ENCODE data around the gene TMOD1. TPM values are rescaled to one million over a fixed set of nuclear protein-coding genes. Genes with fewer than 3 reads are reported as not detected.

The TMOD1 gene
- total RNA-seq, 1 experiment from 2014 or later = 1.0 TPM

DNA sequence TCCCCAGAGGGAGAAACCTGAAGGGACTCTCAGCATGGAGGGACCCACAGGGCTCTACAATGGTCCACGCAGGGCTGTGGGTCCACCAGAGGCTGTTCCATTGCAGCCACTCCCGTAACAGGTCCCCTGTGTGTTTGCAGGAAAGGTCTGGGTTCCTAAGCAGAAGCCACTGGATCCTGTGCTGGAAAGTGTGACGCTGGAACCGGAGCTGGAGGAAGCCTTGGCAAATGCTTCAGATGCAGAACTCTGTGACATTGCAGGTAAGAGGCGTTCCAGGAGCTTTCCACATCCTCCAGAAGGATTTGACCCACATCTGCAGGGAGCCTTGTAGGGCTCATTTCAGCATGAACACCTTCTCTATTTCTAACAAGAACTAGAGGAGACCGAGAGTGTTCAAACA is 51.7 kb downstream of the TMOD1 start (continued):
- TF ChIP-seq, protein P1, sequence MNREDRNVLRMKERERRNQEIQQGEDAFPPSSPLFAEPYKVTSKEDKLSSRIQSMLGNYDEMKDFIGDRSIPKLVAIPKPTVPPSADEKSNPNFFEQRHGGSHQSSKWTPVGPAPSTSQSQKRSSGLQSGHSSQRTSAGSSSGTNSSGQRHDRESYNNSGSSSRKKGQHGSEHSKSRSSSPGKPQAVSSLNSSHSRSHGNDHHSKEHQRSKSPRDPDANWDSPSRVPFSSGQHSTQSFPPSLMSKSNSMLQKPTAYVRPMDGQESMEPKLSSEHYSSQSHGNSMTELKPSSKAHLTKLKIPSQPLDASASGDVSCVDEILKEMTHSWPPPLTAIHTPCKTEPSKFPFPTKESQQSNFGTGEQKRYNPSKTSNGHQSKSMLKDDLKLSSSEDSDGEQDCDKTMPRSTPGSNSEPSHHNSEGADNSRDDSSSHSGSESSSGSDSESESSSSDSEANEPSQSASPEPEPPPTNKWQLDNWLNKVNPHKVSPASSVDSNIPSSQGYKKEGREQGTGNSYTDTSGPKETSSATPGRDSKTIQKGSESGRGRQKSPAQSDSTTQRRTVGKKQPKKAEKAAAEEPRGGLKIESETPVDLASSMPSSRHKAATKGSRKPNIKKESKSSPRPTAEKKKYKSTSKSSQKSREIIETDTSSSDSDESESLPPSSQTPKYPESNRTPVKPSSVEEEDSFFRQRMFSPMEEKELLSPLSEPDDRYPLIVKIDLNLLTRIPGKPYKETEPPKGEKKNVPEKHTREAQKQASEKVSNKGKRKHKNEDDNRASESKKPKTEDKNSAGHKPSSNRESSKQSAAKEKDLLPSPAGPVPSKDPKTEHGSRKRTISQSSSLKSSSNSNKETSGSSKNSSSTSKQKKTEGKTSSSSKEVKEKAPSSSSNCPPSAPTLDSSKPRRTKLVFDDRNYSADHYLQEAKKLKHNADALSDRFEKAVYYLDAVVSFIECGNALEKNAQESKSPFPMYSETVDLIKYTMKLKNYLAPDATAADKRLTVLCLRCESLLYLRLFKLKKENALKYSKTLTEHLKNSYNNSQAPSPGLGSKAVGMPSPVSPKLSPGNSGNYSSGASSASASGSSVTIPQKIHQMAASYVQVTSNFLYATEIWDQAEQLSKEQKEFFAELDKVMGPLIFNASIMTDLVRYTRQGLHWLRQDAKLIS (CRISPR knock-in tag; IDR thresholded peaks at IDR 0.05; ENCODE audit: borderline replicate concordance) = no peak
- TF ChIP-seq SMAD3 (CRISPR knock-in tag; IDR thresholded peaks at IDR 0.05; ENCODE audit: borderline replicate concordance) (no peak), NR3C1 (CRISPR knock-in tag; conservative IDR thresholded peaks at IDR 0.05; ENCODE audit: low read depth) (no peak)

DNA sequence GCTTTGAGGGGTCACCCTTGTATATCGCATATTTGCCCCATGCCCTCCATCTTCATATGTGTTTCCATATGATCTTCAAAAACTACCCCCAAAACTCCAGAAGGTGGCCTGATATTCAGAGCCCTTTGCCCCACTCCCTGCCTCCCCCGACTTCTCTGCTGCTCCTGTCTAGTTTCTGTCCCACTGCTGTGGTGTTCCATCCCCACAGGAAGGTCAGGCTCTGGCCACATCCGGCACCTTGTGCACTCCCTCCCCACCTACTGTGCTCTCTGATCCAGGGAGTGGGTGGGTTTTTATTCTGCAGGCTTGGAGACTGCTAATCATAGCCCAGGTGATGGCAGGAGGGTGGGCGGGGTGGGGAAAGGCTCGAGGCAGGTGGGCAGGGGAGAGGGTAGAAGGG is 52.4 kb downstream of the TMOD1 start:
- Mint-ChIP-seq H3K4me3 (no peak overlapping the region), H3K4me1 (peaks cover 19% of the 10 kb centered on the region), H3K9me3 (no peaks in the 10 kb centered on the region), H3K36me3 (no peaks in the 10 kb centered on the region), H3K27me3 (ENCODE audit: low read depth) (no peaks in the 10 kb centered on the region), H3K27ac (no peak overlapping the region)
- DNase-seq (ENCODE audit: low spot score) (no peak), ATAC-seq (no peak)
- TF ChIP-seq, protein P2, sequence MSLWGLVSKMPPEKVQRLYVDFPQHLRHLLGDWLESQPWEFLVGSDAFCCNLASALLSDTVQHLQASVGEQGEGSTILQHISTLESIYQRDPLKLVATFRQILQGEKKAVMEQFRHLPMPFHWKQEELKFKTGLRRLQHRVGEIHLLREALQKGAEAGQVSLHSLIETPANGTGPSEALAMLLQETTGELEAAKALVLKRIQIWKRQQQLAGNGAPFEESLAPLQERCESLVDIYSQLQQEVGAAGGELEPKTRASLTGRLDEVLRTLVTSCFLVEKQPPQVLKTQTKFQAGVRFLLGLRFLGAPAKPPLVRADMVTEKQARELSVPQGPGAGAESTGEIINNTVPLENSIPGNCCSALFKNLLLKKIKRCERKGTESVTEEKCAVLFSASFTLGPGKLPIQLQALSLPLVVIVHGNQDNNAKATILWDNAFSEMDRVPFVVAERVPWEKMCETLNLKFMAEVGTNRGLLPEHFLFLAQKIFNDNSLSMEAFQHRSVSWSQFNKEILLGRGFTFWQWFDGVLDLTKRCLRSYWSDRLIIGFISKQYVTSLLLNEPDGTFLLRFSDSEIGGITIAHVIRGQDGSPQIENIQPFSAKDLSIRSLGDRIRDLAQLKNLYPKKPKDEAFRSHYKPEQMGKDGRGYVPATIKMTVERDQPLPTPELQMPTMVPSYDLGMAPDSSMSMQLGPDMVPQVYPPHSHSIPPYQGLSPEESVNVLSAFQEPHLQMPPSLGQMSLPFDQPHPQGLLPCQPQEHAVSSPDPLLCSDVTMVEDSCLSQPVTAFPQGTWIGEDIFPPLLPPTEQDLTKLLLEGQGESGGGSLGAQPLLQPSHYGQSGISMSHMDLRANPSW (CRISPR knock-in tag; conservative IDR thresholded peaks at IDR 0.05; ENCODE audit: low read depth) = no peak
- no peak for TF ChIP-seq CBFB (CRISPR knock-in tag; IDR thresholded peaks at IDR 0.05; ENCODE audit: low read depth)
- TF ChIP-seq, protein P1 (CRISPR knock-in tag; IDR thresholded peaks at IDR 0.05; ENCODE audit: borderline replicate concordance) = no peak
- TF ChIP-seq, protein P3, sequence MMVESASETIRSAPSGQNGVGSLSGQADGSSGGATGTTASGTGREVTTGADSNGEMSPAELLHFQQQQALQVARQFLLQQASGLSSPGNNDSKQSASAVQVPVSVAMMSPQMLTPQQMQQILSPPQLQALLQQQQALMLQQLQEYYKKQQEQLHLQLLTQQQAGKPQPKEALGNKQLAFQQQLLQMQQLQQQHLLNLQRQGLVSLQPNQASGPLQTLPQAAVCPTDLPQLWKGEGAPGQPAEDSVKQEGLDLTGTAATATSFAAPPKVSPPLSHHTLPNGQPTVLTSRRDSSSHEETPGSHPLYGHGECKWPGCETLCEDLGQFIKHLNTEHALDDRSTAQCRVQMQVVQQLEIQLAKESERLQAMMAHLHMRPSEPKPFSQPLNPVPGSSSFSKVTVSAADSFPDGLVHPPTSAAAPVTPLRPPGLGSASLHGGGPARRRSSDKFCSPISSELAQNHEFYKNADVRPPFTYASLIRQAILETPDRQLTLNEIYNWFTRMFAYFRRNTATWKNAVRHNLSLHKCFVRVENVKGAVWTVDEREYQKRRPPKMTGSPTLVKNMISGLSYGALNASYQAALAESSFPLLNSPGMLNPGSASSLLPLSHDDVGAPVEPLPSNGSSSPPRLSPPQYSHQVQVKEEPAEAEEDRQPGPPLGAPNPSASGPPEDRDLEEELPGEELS (CRISPR knock-in tag; IDR thresholded peaks at IDR 0.05) = no peak
- TF ChIP-seq, protein P4, sequence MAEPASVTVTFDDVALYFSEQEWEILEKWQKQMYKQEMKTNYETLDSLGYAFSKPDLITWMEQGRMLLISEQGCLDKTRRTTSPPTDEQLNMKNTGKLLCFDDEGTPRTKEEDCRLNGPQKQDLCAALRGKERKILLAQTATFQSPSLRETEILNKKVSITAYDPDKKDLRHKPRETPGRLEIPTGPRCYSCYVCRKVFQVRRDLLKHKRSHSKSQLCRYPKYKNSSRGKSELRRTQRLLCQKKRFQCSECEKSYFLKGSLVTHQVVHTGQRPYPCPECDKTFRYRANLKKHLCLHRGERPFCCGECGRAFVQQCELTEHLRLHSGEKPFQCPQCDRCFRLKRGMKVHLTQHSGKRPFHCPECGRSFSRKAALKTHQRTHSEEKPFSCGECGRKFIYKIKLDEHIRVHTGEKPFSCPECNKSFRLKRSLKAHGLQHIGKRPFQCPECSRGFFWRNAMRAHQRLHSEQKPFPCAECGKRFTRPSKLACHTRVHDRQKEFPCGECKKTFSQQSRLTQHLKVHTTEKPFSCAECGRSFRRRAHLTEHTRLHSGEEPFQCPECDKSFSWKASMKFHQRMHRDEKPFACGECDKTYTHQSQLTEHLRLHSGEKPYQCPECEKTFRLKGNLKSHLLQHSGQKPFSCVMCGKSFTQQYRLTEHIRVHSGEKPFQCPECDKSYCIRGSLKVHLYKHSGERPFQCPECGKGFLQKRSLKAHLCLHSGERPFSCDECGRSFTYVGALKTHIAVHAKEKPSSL (CRISPR knock-in tag; conservative IDR thresholded peaks at IDR 0.05) = no peak
- TF ChIP-seq, protein P5, sequence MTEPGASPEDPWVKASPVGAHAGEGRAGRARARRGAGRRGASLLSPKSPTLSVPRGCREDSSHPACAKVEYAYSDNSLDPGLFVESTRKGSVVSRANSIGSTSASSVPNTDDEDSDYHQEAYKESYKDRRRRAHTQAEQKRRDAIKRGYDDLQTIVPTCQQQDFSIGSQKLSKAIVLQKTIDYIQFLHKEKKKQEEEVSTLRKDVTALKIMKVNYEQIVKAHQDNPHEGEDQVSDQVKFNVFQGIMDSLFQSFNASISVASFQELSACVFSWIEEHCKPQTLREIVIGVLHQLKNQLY (CRISPR knock-in tag; IDR thresholded peaks at IDR 0.05) = no peak
- TF ChIP-seq FOXK1 (CRISPR knock-in tag; IDR thresholded peaks at IDR 0.05) = no peak
- TF ChIP-seq, protein P6, sequence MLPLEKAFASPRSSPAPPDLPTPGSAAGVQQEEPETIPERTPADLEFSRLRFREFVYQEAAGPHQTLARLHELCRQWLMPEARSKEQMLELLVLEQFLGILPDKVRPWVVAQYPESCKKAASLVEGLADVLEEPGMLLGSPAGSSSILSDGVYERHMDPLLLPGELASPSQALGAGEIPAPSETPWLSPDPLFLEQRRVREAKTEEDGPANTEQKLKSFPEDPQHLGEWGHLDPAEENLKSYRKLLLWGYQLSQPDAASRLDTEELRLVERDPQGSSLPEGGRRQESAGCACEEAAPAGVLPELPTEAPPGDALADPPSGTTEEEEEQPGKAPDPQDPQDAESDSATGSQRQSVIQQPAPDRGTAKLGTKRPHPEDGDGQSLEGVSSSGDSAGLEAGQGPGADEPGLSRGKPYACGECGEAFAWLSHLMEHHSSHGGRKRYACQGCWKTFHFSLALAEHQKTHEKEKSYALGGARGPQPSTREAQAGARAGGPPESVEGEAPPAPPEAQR (CRISPR knock-in tag; IDR thresholded peaks at IDR 0.05) = no peak
- TF ChIP-seq JUN (CRISPR knock-in tag; IDR thresholded peaks at IDR 0.05) = no peak
- TF ChIP-seq NR2C2 (CRISPR knock-in tag; IDR thresholded peaks at IDR 0.05) = no peak
- TF ChIP-seq SOX15 (CRISPR knock-in tag; IDR thresholded peaks at IDR 0.05) = no peak
- TF ChIP-seq EMX1 (CRISPR knock-in tag; IDR thresholded peaks at IDR 0.05) = no peak
- TF ChIP-seq TEAD1 (CRISPR knock-in tag; IDR thresholded peaks at IDR 0.05) = no peak
- TF ChIP-seq ZBTB21 (CRISPR knock-in tag; IDR thresholded peaks at IDR 0.05; ENCODE audit: borderline replicate concordance) = no peak
- TF ChIP-seq ZNF232 (CRISPR knock-in tag; IDR thresholded peaks at IDR 0.05) = no peak
- no peak for TF ChIP-seq TP53 (CRISPR knock-in tag; IDR thresholded peaks at IDR 0.05)
- CTCF ChIA-PET = no interaction called here
- POLR2A ChIA-PET = no interaction called here

All from WTC11 (cell line).